Ishikawa (cell line): ENCODE results near the gene ACP1.

Experiments
- CREB1 ChIP-seq: IDR thresholded peaks from 2 replicates; pipeline ENCODE4 v1.6.1; 2012; ENCODE audit warnings: low read depth
- TAF1 ChIP-seq: IDR thresholded peaks from 2 replicates; pipeline ENCODE4 v1.6.1; 2012; ENCODE audit warnings: low read depth, mild to moderate bottlenecking
- TEAD4 ChIP-seq: IDR thresholded peaks from 2 replicates; pipeline ENCODE4 v1.6.1; 2012

DNA sequence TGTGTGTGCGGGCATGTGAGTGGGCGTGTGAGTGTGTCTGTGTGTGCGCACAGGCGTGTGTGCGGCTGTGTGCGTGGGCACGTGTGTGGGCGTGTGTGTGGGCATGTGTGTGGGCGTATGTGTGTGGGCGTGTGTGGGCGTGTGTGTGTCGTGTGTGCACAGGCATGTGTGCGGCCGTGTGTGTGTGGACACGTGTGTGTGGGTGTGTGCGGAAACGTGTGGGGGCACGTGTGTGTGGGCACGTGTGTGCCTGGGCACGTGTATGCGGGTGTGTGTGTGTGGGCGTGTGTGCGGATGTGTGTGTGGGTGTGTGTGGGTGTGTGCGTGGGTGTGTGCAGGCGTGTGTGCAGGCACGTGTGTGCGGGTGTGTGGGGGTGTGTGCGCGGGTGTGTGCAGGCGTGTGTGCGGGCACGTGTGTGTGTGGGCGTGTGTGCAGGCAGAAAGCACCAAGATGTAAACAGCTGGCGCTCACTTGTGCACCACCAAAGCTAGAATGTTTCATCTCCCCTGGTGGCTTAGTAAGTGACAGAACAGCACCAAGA, 54.4 kb downstream of the ACP1 start:
- TF ChIP-seq TAF1 (no peak), CREB1 (no peak), TEAD4 (no peak)
